ENCODE data around the gene SESN3.

GRCh38 chr11:95135155-95135554, 95.8 kb downstream of the SESN3 start:
- no peak for TF ChIP-seq MAX (IDR thresholded peaks at IDR 0.05)
- TF ChIP-seq NFIC (IDR thresholded peaks at IDR 0.05): no peak
- no peak for TF ChIP-seq USF1 (IDR thresholded peaks at IDR 0.05)
- no peak for TF ChIP-seq TCF12 (IDR thresholded peaks at IDR 0.05; ENCODE audit: low read depth)
- no peak for TF ChIP-seq ZBTB7A (IDR thresholded peaks at IDR 0.05; ENCODE audit: low read depth)
- no peak for TF ChIP-seq FOXM1 (IDR thresholded peaks at IDR 0.05; ENCODE audit: borderline replicate concordance, low read depth)
- no peak for TF ChIP-seq CREB1 (IDR thresholded peaks at IDR 0.05; ENCODE audit: low read depth)
- no peak for TF ChIP-seq TAF1 (IDR thresholded peaks at IDR 0.05; ENCODE audit: low read depth)
- no peak for TF ChIP-seq EP300 (IDR thresholded peaks at IDR 0.05; ENCODE audit: borderline replicate concordance)
- no peak for TF ChIP-seq YY1 (IDR thresholded peaks at IDR 0.05; ENCODE audit: low read depth)
- no peak for TF ChIP-seq TEAD4 (IDR thresholded peaks at IDR 0.05)
- no peak for TF ChIP-seq REST (IDR thresholded peaks at IDR 0.05; ENCODE audit: low read depth)
- TF ChIP-seq CEBPB (IDR thresholded peaks at IDR 0.05): no peak
- no peak for TF ChIP-seq RAD21 (IDR thresholded peaks at IDR 0.05; ENCODE audit: low read depth)

Data from Ishikawa (cell line).